Measurements from ENCODE around the gene TMEM139. TPM values are rescaled to one million over a fixed set of nuclear protein-coding genes. Genes with fewer than 3 reads are reported as not detected.

The TMEM139 gene
- total and polyA plus RNA-seq, 2 donors from 2014 or later, result 36.7 to 108 TPM

- Histone ChIP-seq H3K36me3 (ENCODE audit: control insufficient read depth in 2 of 3, insufficient read depth in 3 of 3, low read length in 3 of 3) (no peaks in the 10 kb centered on the region), H3K27ac (ENCODE audit: low read depth in 2 of 2, low read length in 2 of 2) (no peak overlapping the region), H3K9ac (ENCODE audit: low read length in 3 of 3) (no peak overlapping the region), H3K4me1 (ENCODE audit: control insufficient read depth in 2 of 3, insufficient read depth in 2 of 3, low read depth in 1 of 3, low read length in 3 of 3) (no peaks in the 10 kb centered on the region), H3K27me3 (ENCODE audit: control insufficient read depth, insufficient read depth, low read length) (no peaks in the 10 kb centered on the region), H3K9me3 (ENCODE audit: control insufficient read depth in 2 of 3, insufficient read depth in 1 of 3, low read length in 3 of 3) (no peaks in the 10 kb centered on the region), H3K4me3 (ENCODE audit: low read length in 3 of 3) (no peak overlapping the region)
- FAIRE-seq (no peak), DNase-seq (no peak)
- TF ChIP-seq, protein P1, sequence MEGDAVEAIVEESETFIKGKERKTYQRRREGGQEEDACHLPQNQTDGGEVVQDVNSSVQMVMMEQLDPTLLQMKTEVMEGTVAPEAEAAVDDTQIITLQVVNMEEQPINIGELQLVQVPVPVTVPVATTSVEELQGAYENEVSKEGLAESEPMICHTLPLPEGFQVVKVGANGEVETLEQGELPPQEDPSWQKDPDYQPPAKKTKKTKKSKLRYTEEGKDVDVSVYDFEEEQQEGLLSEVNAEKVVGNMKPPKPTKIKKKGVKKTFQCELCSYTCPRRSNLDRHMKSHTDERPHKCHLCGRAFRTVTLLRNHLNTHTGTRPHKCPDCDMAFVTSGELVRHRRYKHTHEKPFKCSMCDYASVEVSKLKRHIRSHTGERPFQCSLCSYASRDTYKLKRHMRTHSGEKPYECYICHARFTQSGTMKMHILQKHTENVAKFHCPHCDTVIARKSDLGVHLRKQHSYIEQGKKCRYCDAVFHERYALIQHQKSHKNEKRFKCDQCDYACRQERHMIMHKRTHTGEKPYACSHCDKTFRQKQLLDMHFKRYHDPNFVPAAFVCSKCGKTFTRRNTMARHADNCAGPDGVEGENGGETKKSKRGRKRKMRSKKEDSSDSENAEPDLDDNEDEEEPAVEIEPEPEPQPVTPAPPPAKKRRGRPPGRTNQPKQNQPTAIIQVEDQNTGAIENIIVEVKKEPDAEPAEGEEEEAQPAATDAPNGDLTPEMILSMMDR (IDR thresholded peaks at IDR 0.05; ENCODE audit: borderline replicate concordance, extremely low read depth, insufficient read depth), result no peak
- intact Hi-C loops (cut with DNase I), result no loop called here
These were observed 29.4 kb downstream of the TMEM139 start for GRCh38 chr7:143314127-143314526.

GRCh38 chr7:143315776-143316175, 31.0 kb downstream of the TMEM139 start, which contains the start of gene CLCN1:
TSS of gene CLCN1 (plus strand) at chr7:143316111. CDS start at chr7:143316213, 102 bp downstream.
- Histone ChIP-seq H3K4me3 (ENCODE audit: low read length in 3 of 3) (no peak within 1 kb of the TSS), H3K4me1 (ENCODE audit: control insufficient read depth in 2 of 3, insufficient read depth in 2 of 3, low read depth in 1 of 3, low read length in 3 of 3) (no peaks in the 10 kb centered on the region), H3K27me3 (ENCODE audit: control insufficient read depth, insufficient read depth, low read length) (no peaks in the 10 kb centered on the region), H3K27ac (ENCODE audit: low read depth in 2 of 2, low read length in 2 of 2) (no peak within 1 kb of the TSS), H3K9ac (ENCODE audit: low read length in 3 of 3) (no peak within 1 kb of the TSS), H3K9me3 (ENCODE audit: control insufficient read depth in 2 of 3, insufficient read depth in 1 of 3, low read length in 3 of 3) (no peaks in the 10 kb centered on the region), H3K36me3 (ENCODE audit: control insufficient read depth in 2 of 3, insufficient read depth in 3 of 3, low read length in 3 of 3) (no peaks in the 10 kb centered on the region)
- FAIRE-seq (no peak), DNase-seq (no peak)
- TF ChIP-seq, protein P1 (IDR thresholded peaks at IDR 0.05; ENCODE audit: borderline replicate concordance, extremely low read depth, insufficient read depth), result no peak
- intact Hi-C loops (cut with DNase I), result no loop called here

GRCh38 chr7:143316492-143316891, 31.7 kb downstream of the TMEM139 start:
- TF ChIP-seq, protein P1 (IDR thresholded peaks at IDR 0.05; ENCODE audit: borderline replicate concordance, extremely low read depth, insufficient read depth), result no peak
- Histone ChIP-seq H3K27me3 (ENCODE audit: control insufficient read depth, insufficient read depth, low read length) (no peaks in the 10 kb centered on the region), H3K27ac (ENCODE audit: low read depth in 2 of 2, low read length in 2 of 2) (no peak overlapping the region), H3K4me3 (ENCODE audit: low read length in 3 of 3) (no peak overlapping the region), H3K36me3 (ENCODE audit: control insufficient read depth in 2 of 3, insufficient read depth in 3 of 3, low read length in 3 of 3) (no peaks in the 10 kb centered on the region), H3K9me3 (ENCODE audit: control insufficient read depth in 2 of 3, insufficient read depth in 1 of 3, low read length in 3 of 3) (no peaks in the 10 kb centered on the region), H3K9ac (ENCODE audit: low read length in 3 of 3) (no peak overlapping the region), H3K4me1 (ENCODE audit: control insufficient read depth in 2 of 3, insufficient read depth in 2 of 3, low read depth in 1 of 3, low read length in 3 of 3) (no peaks in the 10 kb centered on the region)
- FAIRE-seq, result no peak
- DNase-seq, result no peak
- intact Hi-C loops (cut with DNase I), result no loop called here

- TF ChIP-seq, protein P1 (IDR thresholded peaks at IDR 0.05; ENCODE audit: borderline replicate concordance, extremely low read depth, insufficient read depth), result no peak
- FAIRE-seq, result no peak
- Histone ChIP-seq H3K27me3 (ENCODE audit: control insufficient read depth, insufficient read depth, low read length) (no peaks in the 10 kb centered on the region), H3K4me3 (ENCODE audit: low read length in 3 of 3) (no peak overlapping the region), H3K36me3 (ENCODE audit: control insufficient read depth in 2 of 3, insufficient read depth in 3 of 3, low read length in 3 of 3) (no peaks in the 10 kb centered on the region), H3K27ac (ENCODE audit: low read depth in 2 of 2, low read length in 2 of 2) (no peak overlapping the region), H3K9me3 (ENCODE audit: control insufficient read depth in 2 of 3, insufficient read depth in 1 of 3, low read length in 3 of 3) (no peaks in the 10 kb centered on the region), H3K9ac (ENCODE audit: low read length in 3 of 3) (no peak overlapping the region), H3K4me1 (ENCODE audit: control insufficient read depth in 2 of 3, insufficient read depth in 2 of 3, low read depth in 1 of 3, low read length in 3 of 3) (peaks cover 0 to 2% (median 0%) of the 10 kb centered on the region in 3 donors)
- DNase-seq, result peak in 3 of 5 donors; percentile 30 to 46 (median 41)
- intact Hi-C loops (cut with DNase I), result no loop called here
These were observed 33.9 kb downstream of the TMEM139 start for GRCh38 chr7:143318661-143319060.

Data from kidney (tissue), 14 donors.